Measurements from ENCODE around the gene ZFP90. TPM values are rescaled to one million over a fixed set of nuclear protein-coding genes. Genes with fewer than 3 reads are reported as not detected.

The ZFP90 gene
- total RNA-seq, 1 experiment from 2014 or later: 21.8 TPM

GRCh38 chr16:68529608-68529930 lies 9.5 kb upstream of the ZFP90 start:
- ChIA-PET CTCF (interaction anchor here (0.9 to 2.2 kb wide), 3 partner anchors 9 to 318 kb away, joined by 3 to 11 read pairs (median 3); no protein-coding TSS in a partner anchor), POLR2A (no interaction called here), RAD21 (ENCODE audit: low non-redundant PET in 1 of 2, low total read pairs in 2 of 2, uncharacterized antibody in 2 of 2, unreplicated experiment in 2 of 2) (no interaction called here)
- H3K36me3 ChIP-seq (ENCODE audit: control insufficient read depth in 1 of 2, insufficient read depth in 2 of 2, low read length in 2 of 2): no peaks in the 10 kb centered on the region
- H3K27me3 ChIP-seq (ENCODE audit: insufficient read depth, low read length): no peaks in the 10 kb centered on the region
- H3K4me2 ChIP-seq (ENCODE audit: low read length): peak overlapping the region; percentile 84
- no peaks in the 10 kb centered on the region for H3K9me2 ChIP-seq (ENCODE audit: insufficient read depth)
- ATAC-seq (peak; percentile 4; the same call in 1 of the 2 replicates), DNase-seq (ENCODE audit: low read depth, low spot score) (no peak)
- peaks cover 3 to 12% of the 10 kb centered on the region in 2 experiments; a peak in 1 of 4 replicates for H3K9me3 ChIP-seq (ENCODE audit: control insufficient read depth in 1 of 2, insufficient read depth in 1 of 2, low read depth in 1 of 2, low read length in 2 of 2)
- no TSS peak for BruUV-seq (replicated peaks)
- H3K9ac ChIP-seq (ENCODE audit: low read length): peak overlapping the region; percentile 66; the same call in 1 of the 2 replicates
- intact Hi-C loops (cut with micrococcal nuclease): loop anchor here (2.0 to 10.0 kb wide), 4 partner anchors 177 to 595 kb away; partner anchors contain the start of gene TANGO6
- peak overlapping the region; percentile 11; the same call in 1 of the 2 replicates for H3K27ac ChIP-seq (ENCODE audit: low read depth, low read length)
- peak overlapping the region; percentile 29 for H2AFZ ChIP-seq (ENCODE audit: low read depth, low read length, poor library complexity, severe bottlenecking)
- H3K79me2 ChIP-seq (ENCODE audit: insufficient read depth, low read length): no peaks in the 10 kb centered on the region
- H4K20me1 ChIP-seq (ENCODE audit: insufficient read depth): no peaks in the 10 kb centered on the region
- H3K4me3 ChIP-seq (replicated peaks in 1 of 2; ENCODE audit: low read depth in 1 of 2, low read length in 2 of 2): peak overlapping the region; percentile 55 to 63; a peak in 3 of 4 replicates
- peaks cover 10 to 23% of the 10 kb centered on the region in 2 experiments for H3K4me1 ChIP-seq (ENCODE audit: control insufficient read depth in 1 of 2, insufficient read depth in 2 of 2, low read length in 2 of 2)
- TF ChIP-seq SRF (IDR thresholded peaks at IDR 0.05; ENCODE audit: low read depth) (no peak), EZH2phosphoT487 (IDR thresholded peaks at IDR 0.05; ENCODE audit: borderline replicate concordance) (no peak), POLR2A (IDR thresholded peaks at IDR 0.05; ENCODE audit: borderline replicate concordance, extremely low read depth, insufficient read depth, insufficient read length) (no peak), CTCF (IDR thresholded peaks at IDR 0.05 in 2 of 3, conservative IDR thresholded peaks at IDR 0.05 in 1 of 3; ENCODE audit: borderline replicate concordance in 1 of 3, insufficient read depth in 1 of 3, low read depth in 2 of 3, low read length in 2 of 3) (no peak), EGR1 (IDR thresholded peaks at IDR 0.05; ENCODE audit: low read depth) (no peak), ZNF274 (IDR thresholded peaks at IDR 0.05; ENCODE audit: low read depth, low read length) (no peak), YY1 (IDR thresholded peaks at IDR 0.05; ENCODE audit: extremely low read depth, insufficient replicate concordance, low read depth, low read length) (no peak), RAD21 (IDR thresholded peaks at IDR 0.05; ENCODE audit: low read depth) (no peak), FOSL1 (IDR thresholded peaks at IDR 0.05; ENCODE audit: low read depth) (no peak), ELF1 (IDR thresholded peaks at IDR 0.05; ENCODE audit: borderline replicate concordance, low read depth) (no peak), SP1 (IDR thresholded peaks at IDR 0.05; ENCODE audit: low read depth) (no peak), CEBPB (IDR thresholded peaks at IDR 0.05; ENCODE audit: low read depth) (no peak), POLR2AphosphoS5 (IDR thresholded peaks at IDR 0.05; ENCODE audit: low read depth, low read length) (no peak), JUND (IDR thresholded peaks at IDR 0.05) (no peak)
- TF ChIP-seq, protein P1, sequence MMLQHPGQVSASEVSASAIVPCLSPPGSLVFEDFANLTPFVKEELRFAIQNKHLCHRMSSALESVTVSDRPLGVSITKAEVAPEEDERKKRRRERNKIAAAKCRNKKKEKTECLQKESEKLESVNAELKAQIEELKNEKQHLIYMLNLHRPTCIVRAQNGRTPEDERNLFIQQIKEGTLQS (IDR thresholded peaks at IDR 0.05): no peak
- TF ChIP-seq, protein P2, sequence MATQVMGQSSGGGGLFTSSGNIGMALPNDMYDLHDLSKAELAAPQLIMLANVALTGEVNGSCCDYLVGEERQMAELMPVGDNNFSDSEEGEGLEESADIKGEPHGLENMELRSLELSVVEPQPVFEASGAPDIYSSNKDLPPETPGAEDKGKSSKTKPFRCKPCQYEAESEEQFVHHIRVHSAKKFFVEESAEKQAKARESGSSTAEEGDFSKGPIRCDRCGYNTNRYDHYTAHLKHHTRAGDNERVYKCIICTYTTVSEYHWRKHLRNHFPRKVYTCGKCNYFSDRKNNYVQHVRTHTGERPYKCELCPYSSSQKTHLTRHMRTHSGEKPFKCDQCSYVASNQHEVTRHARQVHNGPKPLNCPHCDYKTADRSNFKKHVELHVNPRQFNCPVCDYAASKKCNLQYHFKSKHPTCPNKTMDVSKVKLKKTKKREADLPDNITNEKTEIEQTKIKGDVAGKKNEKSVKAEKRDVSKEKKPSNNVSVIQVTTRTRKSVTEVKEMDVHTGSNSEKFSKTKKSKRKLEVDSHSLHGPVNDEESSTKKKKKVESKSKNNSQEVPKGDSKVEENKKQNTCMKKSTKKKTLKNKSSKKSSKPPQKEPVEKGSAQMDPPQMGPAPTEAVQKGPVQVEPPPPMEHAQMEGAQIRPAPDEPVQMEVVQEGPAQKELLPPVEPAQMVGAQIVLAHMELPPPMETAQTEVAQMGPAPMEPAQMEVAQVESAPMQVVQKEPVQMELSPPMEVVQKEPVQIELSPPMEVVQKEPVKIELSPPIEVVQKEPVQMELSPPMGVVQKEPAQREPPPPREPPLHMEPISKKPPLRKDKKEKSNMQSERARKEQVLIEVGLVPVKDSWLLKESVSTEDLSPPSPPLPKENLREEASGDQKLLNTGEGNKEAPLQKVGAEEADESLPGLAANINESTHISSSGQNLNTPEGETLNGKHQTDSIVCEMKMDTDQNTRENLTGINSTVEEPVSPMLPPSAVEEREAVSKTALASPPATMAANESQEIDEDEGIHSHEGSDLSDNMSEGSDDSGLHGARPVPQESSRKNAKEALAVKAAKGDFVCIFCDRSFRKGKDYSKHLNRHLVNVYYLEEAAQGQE (IDR thresholded peaks at IDR 0.05; ENCODE audit: low read depth): no peak
- TF ChIP-seq, protein P3, sequence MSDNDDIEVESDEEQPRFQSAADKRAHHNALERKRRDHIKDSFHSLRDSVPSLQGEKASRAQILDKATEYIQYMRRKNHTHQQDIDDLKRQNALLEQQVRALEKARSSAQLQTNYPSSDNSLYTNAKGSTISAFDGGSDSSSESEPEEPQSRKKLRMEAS (IDR thresholded peaks at IDR 0.05): no peak
